HepG2 (cell line): ENCODE data around the gene CPT1B. TPM values are rescaled to one million over a fixed set of nuclear protein-coding genes. Genes with fewer than 3 reads are reported as not detected.

Source experiments
- ATM ChIP-seq: fragments of 450-650 bp; IDR thresholded peaks from 2 replicates; pipeline ENCODE4 v1.7.1; 2017; ENCODE audit warnings: mild to moderate bottlenecking, borderline replicate concordance
- CEBPB ChIP-seq: IDR thresholded peaks from 2 replicates; pipeline ENCODE4 v1.6.1; 2011; ENCODE audit warnings: low read depth, low read length, improper control_type of control experiment, borderline replicate concordance
- GZF1 ChIP-seq: sonication (generic); formaldehyde crosslinking; IDR thresholded peaks from 2 replicates; pipeline ENCODE4 v1.5.1; 2020; ENCODE audit warnings: mild to moderate bottlenecking, missing genetic modification reagents
- HDAC2 ChIP-seq: sonication (generic); formaldehyde crosslinking; IDR thresholded peaks from 2 replicates; pipeline ENCODE4 v1.4.0; 2020; ENCODE audit warnings: missing genetic modification reagents
- ZNF468 ChIP-seq: sonication (generic); formaldehyde crosslinking; IDR thresholded peaks from 2 replicates; pipeline ENCODE4 v1.8.0; 2022; ENCODE audit warnings: mild to moderate bottlenecking, moderate library complexity, missing genetic modification reagents
- ZNF530 ChIP-seq: sonication (generic); formaldehyde crosslinking; IDR thresholded peaks from 2 replicates; pipeline ENCODE4 v1.5.0; 2020; ENCODE audit warnings: low read depth, mild to moderate bottlenecking, missing genetic modification reagents
- ZNF557 ChIP-seq: sonication (generic); formaldehyde crosslinking; IDR thresholded peaks from 2 replicates; pipeline ENCODE4 v1.4.0; 2020; ENCODE audit warnings: missing genetic modification reagents
- ZNF558 ChIP-seq: sonication (generic); formaldehyde crosslinking; IDR thresholded peaks from 2 replicates; pipeline ENCODE4 v1.9.0; 2022; ENCODE audit warnings: mild to moderate bottlenecking, missing genetic modification reagents, borderline replicate concordance
- polyA plus RNA-seq, 8 experiments: library from polyadenylated mRNA; depleted of rRNA in 3 of 8; stranded (reverse) in 7 of 8; unstranded in 1 of 8; fragments of >200 nt; fragmentation: Illumina TruSeq in 4 of 8; extraction: Trizol in 4 of 8; gene quantifications; 2 replicates each; pipeline versions ENCODE4 v1.2.1 to v1.2.3, GENCODE V29; 2011 to 2016; ENCODE audit warnings: low read depth in 4 of 8, missing spikeins in 1 of 8, mixed read lengths in 1 of 8; ENCODE audit not compliant: insufficient read depth in 1 of 8
- total RNA-seq, 5 experiments: library from RNA; depleted of rRNA; stranded (reverse); fragments of >200 nt; fragmentation: Illumina TruSeq; extraction: Trizol; gene quantifications; 2 replicates each; pipeline ENCODE4 v1.2.3, GENCODE V29; 2016; ENCODE audit warnings: low read depth in 1 of 5
- TF ChIP-seq, protein P1 (sequence below): sonication (generic); formaldehyde crosslinking; IDR thresholded peaks from 2 replicates; pipeline ENCODE4 v1.5.1; 2020; ENCODE audit warnings: mild to moderate bottlenecking, missing genetic modification reagents, borderline replicate concordance
- TF ChIP-seq, protein P2 (sequence below): sonication (generic); formaldehyde crosslinking; IDR thresholded peaks from 2 replicates; pipeline ENCODE4 v1.5.1; 2020; ENCODE audit warnings: mild to moderate bottlenecking, missing genetic modification reagents
- TF ChIP-seq, protein P3 (sequence below): IDR thresholded peaks from 2 replicates; pipeline ENCODE4 v1.6.1; 2016; ENCODE audit warnings: mild to moderate bottlenecking, missing biosample characterization, missing genetic modification reagents
- TF ChIP-seq, protein P4 (sequence below): sonication (generic); formaldehyde crosslinking; IDR thresholded peaks from 2 replicates; pipeline ENCODE4 v1.4.0; 2020; ENCODE audit warnings: missing genetic modification reagents, borderline replicate concordance
- TF ChIP-seq, protein P5 (sequence below): IDR thresholded peaks from 2 replicates; pipeline ENCODE4 v1.6.1; 2016; ENCODE audit warnings: missing genetic modification reagents, missing compliant biosample characterization
- TF ChIP-seq, protein P6 (sequence below): sonication (generic); formaldehyde crosslinking; IDR thresholded peaks from 2 replicates; pipeline ENCODE4 v1.8.1; 2022; ENCODE audit warnings: low read depth, mild to moderate bottlenecking, missing genetic modification reagents

CPT1B gene
- total and polyA plus RNA-seq, 2 of the 13 experiments (the other 11 are each of a cell fraction or from before 2014, with no cell fraction given), result 9.2 to 19.5 TPM

DNA sequence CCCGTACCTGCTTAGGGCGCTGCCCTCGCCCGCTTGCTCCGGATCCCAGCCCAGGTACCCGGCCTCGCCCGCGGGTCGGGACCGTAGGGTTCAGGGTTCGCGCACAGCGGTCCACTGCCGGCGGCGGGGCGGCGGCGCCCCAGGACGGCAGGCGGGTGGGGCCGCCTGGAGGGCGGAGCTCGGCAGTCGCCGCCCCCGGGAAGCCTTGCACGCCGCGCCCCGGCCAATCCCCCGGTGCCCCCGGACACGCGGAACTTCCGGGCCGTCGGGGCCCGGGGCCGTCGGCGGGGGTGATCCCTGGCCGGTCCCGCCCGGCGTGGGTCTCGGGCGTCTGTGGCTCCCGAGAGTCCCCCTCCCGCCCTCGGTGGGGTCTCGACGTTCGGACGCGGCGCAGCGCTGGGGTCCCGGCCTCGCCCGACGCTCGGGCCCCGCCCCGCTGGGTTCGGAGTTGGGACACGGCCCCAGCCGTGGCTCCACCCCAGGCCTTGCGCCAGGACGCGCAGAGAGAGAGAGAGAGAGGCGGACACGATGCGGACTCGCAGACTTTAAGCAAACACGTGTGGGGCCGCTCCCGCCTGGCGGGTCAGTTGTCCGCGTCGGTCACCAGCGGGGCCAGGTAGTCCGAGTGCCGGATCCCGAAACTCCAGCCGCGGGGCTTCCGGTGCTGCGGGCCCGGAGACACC is 48.2 kb downstream of the CPT1B start, which contains the start of gene TYMP (continued):
- TF ChIP-seq, protein P1, sequence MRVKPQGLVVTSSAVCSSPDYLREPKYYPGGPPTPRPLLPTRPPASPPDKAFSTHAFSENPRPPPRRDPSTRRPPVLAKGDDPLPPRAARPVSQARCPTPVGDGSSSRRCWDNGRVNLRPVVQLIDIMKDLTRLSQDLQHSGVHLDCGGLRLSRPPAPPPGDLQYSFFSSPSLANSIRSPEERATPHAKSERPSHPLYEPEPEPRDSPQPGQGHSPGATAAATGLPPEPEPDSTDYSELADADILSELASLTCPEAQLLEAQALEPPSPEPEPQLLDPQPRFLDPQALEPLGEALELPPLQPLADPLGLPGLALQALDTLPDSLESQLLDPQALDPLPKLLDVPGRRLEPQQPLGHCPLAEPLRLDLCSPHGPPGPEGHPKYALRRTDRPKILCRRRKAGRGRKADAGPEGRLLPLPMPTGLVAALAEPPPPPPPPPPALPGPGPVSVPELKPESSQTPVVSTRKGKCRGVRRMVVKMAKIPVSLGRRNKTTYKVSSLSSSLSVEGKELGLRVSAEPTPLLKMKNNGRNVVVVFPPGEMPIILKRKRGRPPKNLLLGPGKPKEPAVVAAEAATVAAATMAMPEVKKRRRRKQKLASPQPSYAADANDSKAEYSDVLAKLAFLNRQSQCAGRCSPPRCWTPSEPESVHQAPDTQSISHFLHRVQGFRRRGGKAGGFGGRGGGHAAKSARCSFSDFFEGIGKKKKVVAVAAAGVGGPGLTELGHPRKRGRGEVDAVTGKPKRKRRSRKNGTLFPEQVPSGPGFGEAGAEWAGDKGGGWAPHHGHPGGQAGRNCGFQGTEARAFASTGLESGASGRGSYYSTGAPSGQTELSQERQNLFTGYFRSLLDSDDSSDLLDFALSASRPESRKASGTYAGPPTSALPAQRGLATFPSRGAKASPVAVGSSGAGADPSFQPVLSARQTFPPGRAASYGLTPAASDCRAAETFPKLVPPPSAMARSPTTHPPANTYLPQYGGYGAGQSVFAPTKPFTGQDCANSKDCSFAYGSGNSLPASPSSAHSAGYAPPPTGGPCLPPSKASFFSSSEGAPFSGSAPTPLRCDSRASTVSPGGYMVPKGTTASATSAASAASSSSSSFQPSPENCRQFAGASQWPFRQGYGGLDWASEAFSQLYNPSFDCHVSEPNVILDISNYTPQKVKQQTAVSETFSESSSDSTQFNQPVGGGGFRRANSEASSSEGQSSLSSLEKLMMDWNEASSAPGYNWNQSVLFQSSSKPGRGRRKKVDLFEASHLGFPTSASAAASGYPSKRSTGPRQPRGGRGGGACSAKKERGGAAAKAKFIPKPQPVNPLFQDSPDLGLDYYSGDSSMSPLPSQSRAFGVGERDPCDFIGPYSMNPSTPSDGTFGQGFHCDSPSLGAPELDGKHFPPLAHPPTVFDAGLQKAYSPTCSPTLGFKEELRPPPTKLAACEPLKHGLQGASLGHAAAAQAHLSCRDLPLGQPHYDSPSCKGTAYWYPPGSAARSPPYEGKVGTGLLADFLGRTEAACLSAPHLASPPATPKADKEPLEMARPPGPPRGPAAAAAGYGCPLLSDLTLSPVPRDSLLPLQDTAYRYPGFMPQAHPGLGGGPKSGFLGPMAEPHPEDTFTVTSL, result no peak
- TF ChIP-seq ATM (no peak), ZNF558 (CRISPR knock-in tag) (no peak; the same call in 1 of the 2 replicates), GZF1 (CRISPR knock-in tag) (no peak; the same call in 1 of the 2 replicates), CEBPB (peak; percentile 31; the same call in 1 of the 2 replicates), ZNF468 (0 out of 2 replicates have a peak, but pooled peaks have one; percentile 60), ZNF530 (no peak), ZNF557 (CRISPR knock-in tag) (no peak; the same call in 1 of the 2 replicates), HDAC2 (CRISPR knock-in tag) (peak; percentile 37; the same call in 1 of the 2 replicates)
- TF ChIP-seq, protein P2, sequence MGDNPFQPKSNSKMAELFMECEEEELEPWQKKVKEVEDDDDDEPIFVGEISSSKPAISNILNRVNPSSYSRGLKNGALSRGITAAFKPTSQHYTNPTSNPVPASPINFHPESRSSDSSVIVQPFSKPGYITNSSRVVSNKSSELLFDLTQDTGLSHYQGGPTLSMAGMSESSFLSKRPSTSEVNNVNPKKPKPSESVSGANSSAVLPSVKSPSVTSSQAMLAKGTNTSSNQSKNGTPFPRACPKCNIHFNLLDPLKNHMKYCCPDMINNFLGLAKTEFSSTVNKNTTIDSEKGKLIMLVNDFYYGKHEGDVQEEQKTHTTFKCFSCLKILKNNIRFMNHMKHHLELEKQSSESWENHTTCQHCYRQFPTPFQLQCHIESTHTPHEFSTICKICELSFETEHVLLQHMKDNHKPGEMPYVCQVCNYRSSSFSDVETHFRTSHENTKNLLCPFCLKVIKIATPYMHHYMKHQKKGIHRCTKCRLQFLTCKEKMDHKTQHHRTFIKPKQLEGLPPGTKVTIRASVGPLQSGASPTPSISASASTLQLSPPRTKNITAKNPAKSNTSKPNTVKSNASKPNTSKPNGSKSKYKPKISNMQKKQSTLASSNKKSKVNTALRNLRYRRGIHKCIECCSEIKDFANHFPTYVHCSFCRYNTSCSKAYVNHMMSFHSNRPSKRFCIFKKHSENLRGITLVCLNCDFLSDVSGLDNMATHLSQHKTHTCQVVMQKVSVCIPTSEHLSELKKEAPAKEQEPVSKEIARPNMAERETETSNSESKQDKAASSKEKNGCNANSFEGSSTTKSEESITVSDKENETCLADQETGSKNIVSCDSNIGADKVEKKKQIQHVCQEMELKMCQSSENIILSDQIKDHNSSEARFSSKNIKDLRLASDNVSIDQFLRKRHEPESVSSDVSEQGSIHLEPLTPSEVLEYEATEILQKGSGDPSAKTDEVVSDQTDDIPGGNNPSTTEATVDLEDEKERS, result no peak
- TF ChIP-seq, protein P3, sequence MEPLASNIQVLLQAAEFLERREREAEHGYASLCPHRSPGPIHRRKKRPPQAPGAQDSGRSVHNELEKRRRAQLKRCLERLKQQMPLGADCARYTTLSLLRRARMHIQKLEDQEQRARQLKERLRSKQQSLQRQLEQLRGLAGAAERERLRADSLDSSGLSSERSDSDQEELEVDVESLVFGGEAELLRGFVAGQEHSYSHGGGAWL (CRISPR knock-in tag), result 0 out of 2 replicates have a peak, but pooled peaks have one; percentile 22
- TF ChIP-seq, protein P4, sequence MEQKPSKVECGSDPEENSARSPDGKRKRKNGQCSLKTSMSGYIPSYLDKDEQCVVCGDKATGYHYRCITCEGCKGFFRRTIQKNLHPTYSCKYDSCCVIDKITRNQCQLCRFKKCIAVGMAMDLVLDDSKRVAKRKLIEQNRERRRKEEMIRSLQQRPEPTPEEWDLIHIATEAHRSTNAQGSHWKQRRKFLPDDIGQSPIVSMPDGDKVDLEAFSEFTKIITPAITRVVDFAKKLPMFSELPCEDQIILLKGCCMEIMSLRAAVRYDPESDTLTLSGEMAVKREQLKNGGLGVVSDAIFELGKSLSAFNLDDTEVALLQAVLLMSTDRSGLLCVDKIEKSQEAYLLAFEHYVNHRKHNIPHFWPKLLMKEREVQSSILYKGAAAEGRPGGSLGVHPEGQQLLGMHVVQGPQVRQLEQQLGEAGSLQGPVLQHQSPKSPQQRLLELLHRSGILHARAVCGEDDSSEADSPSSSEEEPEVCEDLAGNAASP (CRISPR knock-in tag), result 0 out of 2 replicates have a peak, but pooled peaks have one; percentile 47
- TF ChIP-seq, protein P5, sequence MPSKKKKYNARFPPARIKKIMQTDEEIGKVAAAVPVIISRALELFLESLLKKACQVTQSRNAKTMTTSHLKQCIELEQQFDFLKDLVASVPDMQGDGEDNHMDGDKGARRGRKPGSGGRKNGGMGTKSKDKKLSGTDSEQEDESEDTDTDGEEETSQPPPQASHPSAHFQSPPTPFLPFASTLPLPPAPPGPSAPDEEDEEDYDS, result peak; percentile 42
- TF ChIP-seq, protein P6, sequence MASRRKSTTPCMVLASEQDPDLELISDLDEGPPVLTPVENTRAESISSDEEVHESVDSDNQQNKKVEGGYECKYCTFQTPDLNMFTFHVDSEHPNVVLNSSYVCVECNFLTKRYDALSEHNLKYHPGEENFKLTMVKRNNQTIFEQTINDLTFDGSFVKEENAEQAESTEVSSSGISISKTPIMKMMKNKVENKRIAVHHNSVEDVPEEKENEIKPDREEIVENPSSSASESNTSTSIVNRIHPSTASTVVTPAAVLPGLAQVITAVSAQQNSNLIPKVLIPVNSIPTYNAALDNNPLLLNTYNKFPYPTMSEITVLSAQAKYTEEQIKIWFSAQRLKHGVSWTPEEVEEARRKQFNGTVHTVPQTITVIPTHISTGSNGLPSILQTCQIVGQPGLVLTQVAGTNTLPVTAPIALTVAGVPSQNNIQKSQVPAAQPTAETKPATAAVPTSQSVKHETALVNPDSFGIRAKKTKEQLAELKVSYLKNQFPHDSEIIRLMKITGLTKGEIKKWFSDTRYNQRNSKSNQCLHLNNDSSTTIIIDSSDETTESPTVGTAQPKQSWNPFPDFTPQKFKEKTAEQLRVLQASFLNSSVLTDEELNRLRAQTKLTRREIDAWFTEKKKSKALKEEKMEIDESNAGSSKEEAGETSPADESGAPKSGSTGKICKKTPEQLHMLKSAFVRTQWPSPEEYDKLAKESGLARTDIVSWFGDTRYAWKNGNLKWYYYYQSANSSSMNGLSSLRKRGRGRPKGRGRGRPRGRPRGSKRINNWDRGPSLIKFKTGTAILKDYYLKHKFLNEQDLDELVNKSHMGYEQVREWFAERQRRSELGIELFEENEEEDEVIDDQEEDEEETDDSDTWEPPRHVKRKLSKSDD, result peak; percentile 24
